Omental fat pad (tissue), 4 donors: ENCODE results near the gene OMD. TPM values are rescaled to one million over a fixed set of nuclear protein-coding genes. Genes with fewer than 3 reads are reported as not detected.
"Not testable (repeated sequence)": the region's sequence is repeated elsewhere in the genome, so short reads cannot be mapped to it uniquely, and the experiment has no call there.

ENCODE experiments used
- ATAC-seq: fragments of 150-250 bp; one replicate; pipeline ENCODE4 v1.9.1; 2016; ENCODE audit warnings: mild to moderate bottlenecking, moderate library complexity; ENCODE audit not compliant: low FRiP score
- DNase-seq: peaks from one replicate; pipeline ENCODE4 v3.0.0-alpha.2; 2019; ENCODE audit warnings: low spot score
- CTCF ChIP-seq, 3 donors: fragments of 450-650 bp; IDR thresholded peaks; one replicate each; pipeline ENCODE4 v1.5.1; 2016 to 2017; ENCODE audit warnings: antibody characterized with exemption in 3 of 3, mild to moderate bottlenecking in 3 of 3, moderate library complexity in 2 of 3
- total RNA-seq, 4 donors: library from RNA; depleted of rRNA; stranded (reverse); fragments of >200 nt; gene quantifications; one replicate each; pipeline ENCODE4 v1.1.0, GENCODE V29; 2016

The OMD gene
- total RNA-seq, 4 donors from 2014 or later = 10.2 to 122 (median 40.2) TPM

- no peak for TF ChIP-seq CTCF (IDR thresholded peaks at IDR 0.05)
- ATAC-seq = no peak
Measured at GRCh38 chr9:92422611-92423338, 1.5 kb downstream of the OMD start.

GRCh38 chr9:92414566-92414965 lies 9.7 kb downstream of the OMD start:
- DNase-seq (no peak), ATAC-seq (no peak)
- no peak for TF ChIP-seq CTCF (IDR thresholded peaks at IDR 0.05)

More at GRCh38 chr9:92422611-92423338, 1.5 kb downstream of the OMD start:
- no peak for DNase-seq

- ATAC-seq, DNase-seq: not testable (repeated sequence)
Measured at GRCh38 chr9:92411157-92411556, 13.1 kb downstream of the OMD start.

- no peak for ATAC-seq
- TF ChIP-seq CTCF (IDR thresholded peaks at IDR 0.05) = no peak
- no peak for DNase-seq
Measured at GRCh38 chr9:92408747-92409478, 15.4 kb downstream of the OMD start.

GRCh38 chr9:92407818-92408217 lies 16.5 kb downstream of the OMD start:
- ATAC-seq (no peak), DNase-seq (no peak)
- no peak for TF ChIP-seq CTCF (IDR thresholded peaks at IDR 0.05)

- no peak for TF ChIP-seq CTCF (IDR thresholded peaks at IDR 0.05)
- peak; percentile 48 for ATAC-seq
Measured at GRCh38 chr9:92406477-92406876, 17.8 kb downstream of the OMD start.

GRCh38 chr9:92405818-92406217 lies 18.5 kb downstream of the OMD start:
- ATAC-seq = peak; percentile 48
- no peak for DNase-seq
- TF ChIP-seq CTCF (IDR thresholded peaks at IDR 0.05) = no peak

More at GRCh38 chr9:92406477-92406876, 17.8 kb downstream of the OMD start:
- no peak for DNase-seq
